ENCODE results near the gene AGFG2.

The AGFG2 gene

GRCh38 chr7:100509231-100509630 is 29.8 kb upstream of the AGFG2 start:
- Histone ChIP-seq H3K27ac (no peak overlapping the region), H3K36me3 (no peaks in the 10 kb centered on the region), H3K27me3 (peaks cover 4% of the 10 kb centered on the region), H3K4me1 (ENCODE audit: control insufficient read depth in 1 of 2, insufficient read depth in 1 of 2, low read depth in 1 of 2, low read length in 1 of 2) (no peaks in the 10 kb centered on the region), H3K4me3 (ENCODE audit: low read depth in 1 of 2, low read length in 1 of 2) (no peak overlapping the region), H3K9me3 (no peaks in the 10 kb centered on the region)
- TF ChIP-seq CTCF (IDR thresholded peaks at IDR 0.05) = no peak

- TF ChIP-seq CTCF (IDR thresholded peaks at IDR 0.05) = no peak
Measured at GRCh38 chr7:100510437-100511239, 28.4 kb upstream of the AGFG2 start.

GRCh38 chr7:100513212-100513810 is 25.7 kb upstream of the AGFG2 start:
- Histone ChIP-seq H3K4me3 (ENCODE audit: low read depth in 1 of 2, low read length in 1 of 2) (no peak overlapping the region), H3K27me3 (no peaks in the 10 kb centered on the region), H3K36me3 (no peaks in the 10 kb centered on the region), H3K4me1 (ENCODE audit: control insufficient read depth in 1 of 2, insufficient read depth in 1 of 2, low read depth in 1 of 2, low read length in 1 of 2) (no peaks in the 10 kb centered on the region), H3K27ac (no peak overlapping the region), H3K9me3 (no peaks in the 10 kb centered on the region)
- no peak for TF ChIP-seq CTCF (IDR thresholded peaks at IDR 0.05)

More at GRCh38 chr7:100510437-100511239, 28.4 kb upstream of the AGFG2 start:
- no peaks in the 10 kb centered on the region for H3K36me3 ChIP-seq
- H3K4me1 ChIP-seq (ENCODE audit: control insufficient read depth in 1 of 2, insufficient read depth in 1 of 2, low read depth in 1 of 2, low read length in 1 of 2) = no peaks in the 10 kb centered on the region
- H3K9me3 ChIP-seq = no peaks in the 10 kb centered on the region
- peaks cover 4% of the 10 kb centered on the region for H3K27me3 ChIP-seq
- H3K4me3 ChIP-seq (ENCODE audit: low read depth in 1 of 2, low read length in 1 of 2) = no peak overlapping the region
- no peak overlapping the region for H3K27ac ChIP-seq

- H3K9me3 ChIP-seq = no peaks in the 10 kb centered on the region
- H3K27ac ChIP-seq = no peak overlapping the region
- no peaks in the 10 kb centered on the region for H3K4me1 ChIP-seq (ENCODE audit: control insufficient read depth in 1 of 2, insufficient read depth in 1 of 2, low read depth in 1 of 2, low read length in 1 of 2)
- no peak overlapping the region for H3K4me3 ChIP-seq (ENCODE audit: low read depth in 1 of 2, low read length in 1 of 2)
- no peaks in the 10 kb centered on the region for H3K36me3 ChIP-seq
- no peak for TF ChIP-seq CTCF (IDR thresholded peaks at IDR 0.05)
- no peaks in the 10 kb centered on the region for H3K27me3 ChIP-seq
Measured at GRCh38 chr7:100515072-100515532, 23.9 kb upstream of the AGFG2 start.

- H3K36me3 ChIP-seq = no peaks in the 10 kb centered on the region
- H3K27ac ChIP-seq = no peak overlapping the region
Measured at GRCh38 chr7:100516135-100516812, 22.7 kb upstream of the AGFG2 start.

More at GRCh38 chr7:100516135-100516812, 22.7 kb upstream of the AGFG2 start:
- H3K4me1 ChIP-seq (ENCODE audit: control insufficient read depth in 1 of 2, insufficient read depth in 1 of 2, low read depth in 1 of 2, low read length in 1 of 2) = no peaks in the 10 kb centered on the region
- no peak overlapping the region for H3K4me3 ChIP-seq (ENCODE audit: low read depth in 1 of 2, low read length in 1 of 2)
- no peak for TF ChIP-seq CTCF (IDR thresholded peaks at IDR 0.05)
- H3K9me3 ChIP-seq = no peaks in the 10 kb centered on the region
- H3K27me3 ChIP-seq = no peaks in the 10 kb centered on the region
